ENCODE measurements around the gene CLRN1.

- TF ChIP-seq, protein P1, sequence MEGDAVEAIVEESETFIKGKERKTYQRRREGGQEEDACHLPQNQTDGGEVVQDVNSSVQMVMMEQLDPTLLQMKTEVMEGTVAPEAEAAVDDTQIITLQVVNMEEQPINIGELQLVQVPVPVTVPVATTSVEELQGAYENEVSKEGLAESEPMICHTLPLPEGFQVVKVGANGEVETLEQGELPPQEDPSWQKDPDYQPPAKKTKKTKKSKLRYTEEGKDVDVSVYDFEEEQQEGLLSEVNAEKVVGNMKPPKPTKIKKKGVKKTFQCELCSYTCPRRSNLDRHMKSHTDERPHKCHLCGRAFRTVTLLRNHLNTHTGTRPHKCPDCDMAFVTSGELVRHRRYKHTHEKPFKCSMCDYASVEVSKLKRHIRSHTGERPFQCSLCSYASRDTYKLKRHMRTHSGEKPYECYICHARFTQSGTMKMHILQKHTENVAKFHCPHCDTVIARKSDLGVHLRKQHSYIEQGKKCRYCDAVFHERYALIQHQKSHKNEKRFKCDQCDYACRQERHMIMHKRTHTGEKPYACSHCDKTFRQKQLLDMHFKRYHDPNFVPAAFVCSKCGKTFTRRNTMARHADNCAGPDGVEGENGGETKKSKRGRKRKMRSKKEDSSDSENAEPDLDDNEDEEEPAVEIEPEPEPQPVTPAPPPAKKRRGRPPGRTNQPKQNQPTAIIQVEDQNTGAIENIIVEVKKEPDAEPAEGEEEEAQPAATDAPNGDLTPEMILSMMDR (IDR thresholded peaks at IDR 0.05; ENCODE audit: low read depth, low read length), result no peak
- no peak for TF ChIP-seq EZH2phosphoT487 (IDR thresholded peaks at IDR 0.05; ENCODE audit: low read depth)
Measured at GRCh38 chr3:150998996-150999395, 26.5 kb upstream of the CLRN1 start.

Data from OCI-LY3 (cell line).